ENCODE data around the gene SIRPG.

- TF ChIP-seq CTCF (IDR thresholded peaks at IDR 0.05) (no peak), EZH2phosphoT487 (IDR thresholded peaks at IDR 0.05) (no peak), EZH2 (IDR thresholded peaks at IDR 0.05) (no peak)
Measured at GRCh38 chr20:1674990-1675780, 17.6 kb upstream of the SIRPG start.
